Measurements from ENCODE around the gene UBE2G1. TPM values are rescaled to one million over a fixed set of nuclear protein-coding genes. Genes with fewer than 3 reads are reported as not detected.

Gene UBE2G1
- total RNA-seq, 1 donor: 36.2 TPM

DNA sequence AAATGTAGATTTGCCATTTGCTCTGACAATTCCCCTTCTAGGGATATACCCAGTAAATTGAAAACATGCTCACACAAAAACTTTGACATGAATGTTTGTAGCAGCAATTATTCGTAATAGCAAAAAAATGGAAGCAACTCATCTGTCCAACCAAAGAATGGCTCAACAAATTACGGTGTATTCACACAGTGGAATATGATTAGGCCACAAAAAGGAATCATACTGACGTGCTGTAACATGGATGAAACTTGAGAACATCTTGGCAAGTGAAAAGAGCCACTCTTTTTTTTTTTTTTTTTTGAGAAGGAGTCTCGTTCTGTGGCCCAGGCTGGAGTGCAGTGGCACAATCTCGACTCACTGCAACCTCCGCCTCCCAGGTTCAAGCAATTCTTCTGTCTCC lies 43.2 kb upstream of the UBE2G1 start:
- no peak for TF ChIP-seq CTCF (IDR thresholded peaks at IDR 0.05; ENCODE audit: extremely low read depth, low read depth, low read length)
- DNase-seq (ENCODE audit: insufficient read length, low spot score, missing footprints): no peak
- Histone ChIP-seq H3K79me2 (ENCODE audit: insufficient read depth, low read length) (no peaks in the 10 kb centered on the region), H3K4me2 (ENCODE audit: insufficient read depth, low read length) (no peak overlapping the region), H3K9me3 (ENCODE audit: low read depth, low read length) (no peaks in the 10 kb centered on the region), H3K27ac (ENCODE audit: low read depth, low read length) (no peak overlapping the region), H3K36me3 (ENCODE audit: insufficient read depth, low read length) (no peaks in the 10 kb centered on the region), H3K4me3 (ENCODE audit: insufficient read depth, low read length) (no peak overlapping the region), H2AFZ (ENCODE audit: low read length) (no peak overlapping the region), H4K20me1 (ENCODE audit: insufficient read depth, low read length) (no peaks in the 10 kb centered on the region), H3K27me3 (ENCODE audit: insufficient read depth, low read length) (no peaks in the 10 kb centered on the region), H3K4me1 (ENCODE audit: insufficient read depth, low read length) (peaks cover 5% of the 10 kb centered on the region)

- H3K4me3 ChIP-seq (ENCODE audit: insufficient read depth, low read length): no peak overlapping the region
- H3K4me1 ChIP-seq (ENCODE audit: insufficient read depth, low read length): peaks cover 2% of the 10 kb centered on the region
- no peaks in the 10 kb centered on the region for H3K36me3 ChIP-seq (ENCODE audit: insufficient read depth, low read length)
- no peaks in the 10 kb centered on the region for H3K79me2 ChIP-seq (ENCODE audit: insufficient read depth, low read length)
- H4K20me1 ChIP-seq (ENCODE audit: insufficient read depth, low read length): no peaks in the 10 kb centered on the region
- peaks cover 2% of the 10 kb centered on the region for H3K27me3 ChIP-seq (ENCODE audit: insufficient read depth, low read length)
- no peak overlapping the region for H3K27ac ChIP-seq (ENCODE audit: low read depth, low read length)
- H2AFZ ChIP-seq (ENCODE audit: low read length): no peak overlapping the region
- TF ChIP-seq CTCF (IDR thresholded peaks at IDR 0.05; ENCODE audit: extremely low read depth, low read depth, low read length): no peak
- no peak overlapping the region for H3K4me2 ChIP-seq (ENCODE audit: insufficient read depth, low read length)
- H3K9me3 ChIP-seq (ENCODE audit: low read depth, low read length): no peaks in the 10 kb centered on the region
- peak; percentile 44 for DNase-seq (ENCODE audit: insufficient read length, low spot score, missing footprints)
These were observed 41.4 kb upstream of the UBE2G1 start for GRCh38 chr17:4407851-4408250.

DNA sequence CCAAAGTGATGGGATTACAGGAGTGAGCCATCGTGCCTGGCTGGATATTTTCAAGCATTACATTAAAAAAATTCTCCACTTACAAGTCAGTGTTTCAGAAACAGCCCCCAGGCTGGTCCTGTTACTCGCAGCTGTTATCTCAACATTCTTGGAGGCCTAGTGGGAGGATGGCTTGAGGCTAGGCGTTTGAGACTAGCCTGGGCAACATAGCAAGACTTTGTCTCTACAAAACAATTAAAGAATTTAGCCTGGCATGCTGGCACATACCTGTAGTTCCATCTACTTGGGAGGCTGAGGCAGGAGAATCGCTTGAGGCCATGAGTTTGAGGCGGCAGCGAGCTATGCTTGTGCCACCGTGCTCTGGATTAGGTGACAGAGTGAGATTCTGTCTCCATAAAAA lies 40.7 kb upstream of the UBE2G1 start:
- no peaks in the 10 kb centered on the region for H3K9me3 ChIP-seq (ENCODE audit: low read depth, low read length)
- no peak overlapping the region for H3K4me3 ChIP-seq (ENCODE audit: insufficient read depth, low read length)
- H3K36me3 ChIP-seq (ENCODE audit: insufficient read depth, low read length): no peaks in the 10 kb centered on the region
- H3K27ac ChIP-seq (ENCODE audit: low read depth, low read length): no peak overlapping the region
- H4K20me1 ChIP-seq (ENCODE audit: insufficient read depth, low read length): no peaks in the 10 kb centered on the region
- no peak overlapping the region for H3K4me2 ChIP-seq (ENCODE audit: insufficient read depth, low read length)
- H3K4me1 ChIP-seq (ENCODE audit: insufficient read depth, low read length): no peaks in the 10 kb centered on the region
- H3K79me2 ChIP-seq (ENCODE audit: insufficient read depth, low read length): no peaks in the 10 kb centered on the region
- no peak for DNase-seq (ENCODE audit: insufficient read length, low spot score, missing footprints)
- TF ChIP-seq CTCF (IDR thresholded peaks at IDR 0.05; ENCODE audit: extremely low read depth, low read depth, low read length): no peak
- H2AFZ ChIP-seq (ENCODE audit: low read length): no peak overlapping the region
- peaks cover 2% of the 10 kb centered on the region for H3K27me3 ChIP-seq (ENCODE audit: insufficient read depth, low read length)

DNA sequence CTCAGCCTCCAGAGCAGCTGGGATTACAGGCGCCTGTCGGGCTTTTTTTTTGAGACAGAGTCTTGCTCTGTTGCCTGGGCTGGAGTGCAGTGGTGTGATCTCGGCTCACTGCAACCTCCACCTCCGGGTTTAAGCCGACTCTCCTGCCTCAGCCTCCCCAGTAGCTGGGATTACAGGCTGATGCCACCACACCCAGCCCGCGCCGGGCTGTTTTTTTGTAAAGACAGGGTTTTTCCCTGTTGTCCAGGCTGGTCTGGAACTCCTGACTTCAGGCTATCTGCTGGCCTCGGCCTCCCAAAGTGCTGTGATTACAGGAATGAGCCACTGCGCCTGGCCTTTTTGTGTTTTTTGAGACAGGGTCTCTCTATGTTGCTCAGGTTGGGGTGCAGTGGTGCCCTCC lies 39.9 kb upstream of the UBE2G1 start:
- no peaks in the 10 kb centered on the region for H3K79me2 ChIP-seq (ENCODE audit: insufficient read depth, low read length)
- no peak overlapping the region for H2AFZ ChIP-seq (ENCODE audit: low read length)
- no peak for TF ChIP-seq CTCF (IDR thresholded peaks at IDR 0.05; ENCODE audit: extremely low read depth, low read depth, low read length)
- DNase-seq (ENCODE audit: insufficient read length, low spot score, missing footprints): no peak
- no peaks in the 10 kb centered on the region for H4K20me1 ChIP-seq (ENCODE audit: insufficient read depth, low read length)
- H3K4me2 ChIP-seq (ENCODE audit: insufficient read depth, low read length): no peak overlapping the region
- no peaks in the 10 kb centered on the region for H3K9me3 ChIP-seq (ENCODE audit: low read depth, low read length)
- no peaks in the 10 kb centered on the region for H3K36me3 ChIP-seq (ENCODE audit: insufficient read depth, low read length)
- no peak overlapping the region for H3K4me3 ChIP-seq (ENCODE audit: insufficient read depth, low read length)
- H3K27ac ChIP-seq (ENCODE audit: low read depth, low read length): no peak overlapping the region
- peaks cover 2% of the 10 kb centered on the region for H3K27me3 ChIP-seq (ENCODE audit: insufficient read depth, low read length)
- no peaks in the 10 kb centered on the region for H3K4me1 ChIP-seq (ENCODE audit: insufficient read depth, low read length)

All from osteoblast (primary cell).